Lung (tissue), 12 donors: ENCODE results near the gene LMF2. TPM values are rescaled to one million over a fixed set of nuclear protein-coding genes. Genes with fewer than 3 reads are reported as not detected.
A peak's percentile ranks its signal among the peaks of the same experiment; 100 is the strongest.

Source experiments
- ATAC-seq: fragments of 200-7000 bp; cut with Tn5 transposase; one replicate; pipeline ENCODE4 v1.9.1; 2020; ENCODE audit warnings: moderate number of reproducible peaks; ENCODE audit not compliant: insufficient read depth, low FRiP score
- DNase-seq, 3 donors: peaks; one replicate each; pipeline ENCODE4 v3.0.0-alpha.2; 2013 to 2017
- H3K27ac ChIP-seq, 2 donors: one replicate each; pipeline ENCODE4 v1.5.1; 2013; ENCODE audit warnings: mild to moderate bottlenecking in 2 of 2, moderate library complexity in 2 of 2, control low read depth in 1 of 2, inconsistent platforms in 1 of 2, low read depth in 1 of 2, low read length in 1 of 2
- H3K27me3 ChIP-seq, 3 donors: one replicate each; pipeline ENCODE4 v1.5.1; 2013; ENCODE audit warnings: low read length in 2 of 3; ENCODE audit not compliant: control insufficient read depth in 3 of 3, insufficient read depth in 3 of 3
- H3K36me3 ChIP-seq, 4 donors: one replicate each; pipeline ENCODE4 v1.5.1; 2013; ENCODE audit warnings: low read length in 4 of 4, mild to moderate bottlenecking in 1 of 4, moderate library complexity in 1 of 4; ENCODE audit not compliant: control insufficient read depth in 4 of 4, insufficient read depth in 4 of 4
- H3K4me1 ChIP-seq, 5 donors: one replicate each; pipeline ENCODE4 v1.5.1; 2013; ENCODE audit warnings: low read length in 5 of 5, mild to moderate bottlenecking in 2 of 5, moderate library complexity in 1 of 5; ENCODE audit not compliant: control insufficient read depth in 5 of 5, insufficient read depth in 5 of 5
- H3K4me3 ChIP-seq: one replicate; pipeline ENCODE4 v1.5.1; 2013; ENCODE audit warnings: mild to moderate bottlenecking, control low read depth, moderate library complexity
- H3K9ac ChIP-seq, 2 donors: one replicate each; pipeline ENCODE4 v1.5.1; 2013; ENCODE audit warnings: low read length in 2 of 2, control low read depth in 1 of 2; ENCODE audit not compliant: insufficient read depth in 1 of 2
- H3K9me3 ChIP-seq, 4 donors: one replicate each; pipeline ENCODE4 v1.5.1; 2013; ENCODE audit warnings: low read length in 3 of 4, mild to moderate bottlenecking in 1 of 4, moderate library complexity in 1 of 4; ENCODE audit not compliant: control insufficient read depth in 4 of 4, insufficient read depth in 3 of 4
- WGBS, 2 donors: extraction: QIAGEN DNeasy Blood & Tissue Kit; methylation state at CpG; one replicate each; pipeline ENCODE4 v1.1.7; 2013; 5-methylcytosine and 5-hydroxymethylcytosine counted together
- polyA plus RNA-seq, 2 donors: library from polyadenylated mRNA; stranded (reverse); fragments of 200-250 nt; gene quantifications; one replicate each; pipeline ENCODE4 v1.2.1, GENCODE V29; 2013
- total RNA-seq, 2 donors: library from RNA; depleted of rRNA in 1 of 2; stranded (reverse); fragments of >200 nt in 1 of 2; gene quantifications; one replicate each; pipeline ENCODE4 v1.2.1, GENCODE V29; 2014 to 2021
- TF ChIP-seq, protein P1 (sequence below): IDR thresholded peaks from 2 replicates; pipeline ENCODE4 v1.5.1; 2012; ENCODE audit warnings: mild to moderate bottlenecking; ENCODE audit errors: control extremely low read depth, extremely low read depth
- donor health status: control.
- donor health status: control.
- donor health status: Bipolar disorder and iron deficiency.
- donor health status: healthy.
- donor health status: DM: yes; HTN: yes; CAD: no.

LMF2 gene
- total and polyA plus RNA-seq, 4 donors = 29.8 to 84.6 (median 50.4) TPM

DNA sequence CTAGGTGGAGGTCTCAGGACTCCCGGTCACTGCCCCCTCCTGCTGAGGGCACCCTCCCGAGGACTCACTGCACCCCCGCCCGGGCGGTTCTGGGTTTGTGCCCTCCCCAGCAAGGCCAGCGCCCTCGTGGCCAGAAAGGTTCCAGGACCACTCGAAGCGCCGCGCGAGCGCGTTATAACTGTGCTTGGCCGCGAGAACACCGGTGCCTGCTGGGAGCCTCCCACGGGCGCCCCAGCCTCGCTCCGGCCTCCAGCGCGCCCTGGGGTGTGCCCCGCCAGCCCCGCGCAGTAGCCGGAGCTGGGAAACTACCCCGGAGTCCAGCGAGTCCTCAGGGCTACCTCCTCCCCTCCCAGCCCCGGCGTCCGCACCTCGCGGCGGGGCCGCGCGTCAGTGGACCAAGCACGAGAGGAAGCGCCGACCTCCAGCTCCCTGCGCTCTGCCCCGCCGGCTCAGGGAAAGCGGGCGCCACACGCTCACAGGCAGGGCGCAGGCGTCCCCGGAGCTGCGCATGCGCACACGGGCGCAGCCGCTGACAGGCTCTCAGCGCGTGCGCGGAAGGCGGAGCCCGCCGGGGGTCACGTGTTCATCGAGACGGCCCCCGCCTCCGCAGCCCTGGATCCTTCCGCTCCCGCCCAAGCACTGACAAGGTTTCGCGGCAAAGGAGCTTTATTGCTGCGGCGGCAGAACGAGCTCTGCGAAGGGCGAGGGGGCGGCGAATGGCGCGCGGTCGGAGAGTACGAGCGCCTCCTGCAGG lies 17.8 kb upstream of the LMF2 start, which contains the start of gene SCO2:
TSS of gene SCO2 (minus strand) at position 495 of the 754 bp plus-strand sequence. CDS start 1,187 bp downstream, outside the sequence.
- no peaks in the 10 kb centered on the region for H3K9me3 ChIP-seq
- peaks cover 0 to 24% (median 8%) of the 10 kb centered on the region in 5 donors for H3K4me1 ChIP-seq
- peaks cover 0 to 31% (median 17%) of the 10 kb centered on the region in 4 donors for H3K36me3 ChIP-seq
- peak; percentile 38 for ATAC-seq
- peak within 1 kb of the TSS; percentile 85 to 95 for H3K27ac ChIP-seq
- H3K4me3 ChIP-seq = peak within 1 kb of the TSS; percentile 63
- TF ChIP-seq, protein P1, sequence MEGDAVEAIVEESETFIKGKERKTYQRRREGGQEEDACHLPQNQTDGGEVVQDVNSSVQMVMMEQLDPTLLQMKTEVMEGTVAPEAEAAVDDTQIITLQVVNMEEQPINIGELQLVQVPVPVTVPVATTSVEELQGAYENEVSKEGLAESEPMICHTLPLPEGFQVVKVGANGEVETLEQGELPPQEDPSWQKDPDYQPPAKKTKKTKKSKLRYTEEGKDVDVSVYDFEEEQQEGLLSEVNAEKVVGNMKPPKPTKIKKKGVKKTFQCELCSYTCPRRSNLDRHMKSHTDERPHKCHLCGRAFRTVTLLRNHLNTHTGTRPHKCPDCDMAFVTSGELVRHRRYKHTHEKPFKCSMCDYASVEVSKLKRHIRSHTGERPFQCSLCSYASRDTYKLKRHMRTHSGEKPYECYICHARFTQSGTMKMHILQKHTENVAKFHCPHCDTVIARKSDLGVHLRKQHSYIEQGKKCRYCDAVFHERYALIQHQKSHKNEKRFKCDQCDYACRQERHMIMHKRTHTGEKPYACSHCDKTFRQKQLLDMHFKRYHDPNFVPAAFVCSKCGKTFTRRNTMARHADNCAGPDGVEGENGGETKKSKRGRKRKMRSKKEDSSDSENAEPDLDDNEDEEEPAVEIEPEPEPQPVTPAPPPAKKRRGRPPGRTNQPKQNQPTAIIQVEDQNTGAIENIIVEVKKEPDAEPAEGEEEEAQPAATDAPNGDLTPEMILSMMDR = no peak
- H3K27me3 ChIP-seq = peaks cover 0 to 12% (median 2%) of the 10 kb centered on the region in 3 donors
- DNase-seq = peak; percentile 98 to 99 (median 98)
- no peak within 1 kb of the TSS for H3K9ac ChIP-seq
- 0 to 1% methylated on average over 75 to 84 of the region's 84 CpGs for WGBS, 2 donors

DNA sequence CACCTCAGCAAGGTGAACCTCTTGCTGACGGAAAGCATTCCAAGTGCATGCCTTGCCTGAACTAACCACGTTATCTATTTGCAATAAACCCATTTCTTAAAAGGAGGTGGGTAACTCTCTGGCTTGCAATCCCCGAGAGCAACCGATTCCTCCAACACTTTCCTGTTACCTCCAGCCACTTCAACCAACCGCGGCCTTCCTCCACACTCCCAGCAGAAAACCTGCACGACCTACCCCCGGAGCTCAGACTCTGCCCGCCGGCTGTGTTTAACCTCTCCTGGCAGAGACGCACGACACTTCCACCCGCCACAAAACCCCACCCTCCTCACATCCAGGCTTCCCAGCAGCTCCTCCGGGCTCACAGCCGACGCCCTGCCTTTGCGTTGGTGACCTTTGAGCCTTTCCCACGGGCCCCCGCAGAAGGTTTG lies 17.2 kb upstream of the LMF2 start:
- no peak for ATAC-seq
- H3K27ac ChIP-seq = peak overlapping the region; percentile 85 to 95

DNA sequence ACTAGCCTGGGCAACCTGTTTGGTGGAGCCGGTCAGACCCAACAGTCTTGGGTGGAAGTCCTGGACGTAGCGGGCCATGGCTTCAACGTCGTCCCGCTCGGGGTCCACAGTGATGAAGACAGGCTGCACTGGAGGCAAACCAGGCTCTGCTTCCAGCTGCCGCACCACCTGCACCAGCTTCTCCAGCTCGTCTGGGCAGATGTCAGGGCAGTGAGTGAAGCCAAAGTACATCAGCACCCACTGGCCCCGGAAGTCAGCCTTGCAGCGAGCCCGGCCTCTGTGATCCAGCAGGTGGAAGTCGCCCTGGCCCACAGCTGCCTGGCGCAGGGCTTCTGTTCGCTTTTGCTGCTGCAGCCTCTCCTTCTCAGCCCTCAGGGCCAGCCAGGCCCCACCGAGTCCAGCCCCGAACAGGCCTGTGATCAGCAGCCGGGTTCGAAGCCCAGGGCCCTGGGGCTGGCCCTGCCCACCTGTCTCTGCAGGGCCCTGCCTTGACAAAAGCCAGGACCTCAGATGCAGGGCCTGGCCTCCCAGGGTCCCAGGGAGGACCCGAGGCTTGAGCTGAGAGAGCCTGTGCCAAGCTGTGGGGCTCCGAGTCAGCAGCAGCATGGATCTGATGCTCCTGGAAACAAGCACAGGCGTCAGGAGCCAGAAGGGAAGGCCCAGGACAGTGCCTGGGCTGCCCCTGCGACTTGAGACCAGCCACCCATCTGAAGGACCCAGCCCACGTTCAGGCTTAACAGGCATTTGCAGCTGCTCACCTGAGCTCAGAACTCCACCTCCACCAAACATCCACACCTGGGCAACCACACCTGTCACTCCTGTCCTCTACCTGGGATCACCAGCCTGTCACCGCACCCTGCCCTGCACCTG lies 16.5 kb upstream of the LMF2 start:
- Histone ChIP-seq H3K27me3 (peaks cover 0 to 3% (median 0%) of the 10 kb centered on the region in 3 donors), H3K4me3 (no peak overlapping the region), H3K9me3 (no peaks in the 10 kb centered on the region), H3K27ac (peak overlapping the region in 1 of 2 donors; percentile 95), H3K36me3 (peaks cover 0 to 34% (median 18%) of the 10 kb centered on the region in 4 donors), H3K9ac (no peak overlapping the region), H3K4me1 (peaks cover 0 to 16% (median 8%) of the 10 kb centered on the region in 5 donors)
- peak in 1 of 3 donors; percentile 11 for DNase-seq
- no peak for ATAC-seq
- 87 to 88% methylated on average over 25 of the region's 25 CpGs for WGBS, 2 donors
- TF ChIP-seq, protein P1 = no peak

More for the DNA sequence above, 17.2 kb upstream of the LMF2 start:
- H3K9me3 ChIP-seq = no peaks in the 10 kb centered on the region
- 6 to 7% methylated on average over 19 of the region's 19 CpGs for WGBS, 2 donors
- TF ChIP-seq, protein P1 = no peak
- peaks cover 0 to 32% (median 17%) of the 10 kb centered on the region in 4 donors for H3K36me3 ChIP-seq
- DNase-seq = no peak
- H3K9ac ChIP-seq = no peak overlapping the region
- peaks cover 0 to 10% (median 2%) of the 10 kb centered on the region in 3 donors for H3K27me3 ChIP-seq
- H3K4me1 ChIP-seq = peaks cover 0 to 19% (median 8%) of the 10 kb centered on the region in 5 donors
- peak overlapping the region; percentile 63 for H3K4me3 ChIP-seq
